Liver (tissue), 9 donors: ENCODE data around the gene CIB4. TPM values are rescaled to one million over a fixed set of nuclear protein-coding genes. Genes with fewer than 3 reads are reported as not detected.

Experiments
- DNase-seq: peaks from one replicate; pipeline ENCODE4 v3.0.0-alpha.2; 2017; ENCODE audit warnings: low spot score
- H3K27ac ChIP-seq, 2 donors: one replicate each; pipeline ENCODE4 v1.7.0; 2013; ENCODE audit warnings: inconsistent platforms in 2 of 2, low read length in 2 of 2, control low read depth in 1 of 2, low read depth in 1 of 2, mild to moderate bottlenecking in 1 of 2
- H3K27me3 ChIP-seq, 4 donors: one replicate each; pipeline versions ENCODE4 v1.6.1 to v1.7.0; 2013; ENCODE audit warnings: low read length in 3 of 4, inconsistent platforms in 1 of 4, mild to moderate bottlenecking in 1 of 4, moderate library complexity in 1 of 4; ENCODE audit not compliant: control insufficient read depth in 4 of 4, insufficient read depth in 4 of 4
- H3K36me3 ChIP-seq, 4 donors: one replicate each; pipeline versions ENCODE4 v1.6.1 to v1.7.0; 2013; ENCODE audit warnings: low read length in 3 of 4, mild to moderate bottlenecking in 3 of 4, low read depth in 1 of 4, moderate library complexity in 1 of 4; ENCODE audit not compliant: control insufficient read depth in 4 of 4, insufficient read depth in 3 of 4
- H3K4me1 ChIP-seq, 4 donors: one replicate each; pipeline versions ENCODE4 v1.6.1 to v1.7.0; 2013; ENCODE audit warnings: low read length in 3 of 4, mild to moderate bottlenecking in 3 of 4, moderate library complexity in 1 of 4; ENCODE audit not compliant: control insufficient read depth in 4 of 4, insufficient read depth in 4 of 4
- H3K4me3 ChIP-seq, 3 donors: one replicate each; pipeline versions ENCODE4 v1.6.1 to v1.7.0; 2013; ENCODE audit warnings: low read length in 3 of 3, control low read depth in 1 of 3, low read depth in 1 of 3, mild to moderate bottlenecking in 1 of 3
- H3K9ac ChIP-seq, 2 donors: one replicate each; pipeline ENCODE4 v1.7.0; 2013; ENCODE audit warnings: low read length in 2 of 2, mild to moderate bottlenecking in 2 of 2, moderate library complexity in 2 of 2, control low read depth in 1 of 2, low read depth in 1 of 2
- H3K9me3 ChIP-seq, 4 donors: one replicate each; pipeline versions ENCODE4 v1.6.1 to v1.7.0; 2013; ENCODE audit warnings: low read length in 3 of 4; ENCODE audit not compliant: control insufficient read depth in 4 of 4
- EGR1 ChIP-seq, 2 donors: IDR thresholded peaks; 2 replicates each; pipeline ENCODE4 v1.6.1; 2016 to 2018; ENCODE audit warnings: antibody characterized with exemption in 2 of 2, low read depth in 2 of 2
- FOXA1 ChIP-seq: IDR thresholded peaks from 2 replicates; pipeline ENCODE4 v1.6.1; 2016; ENCODE audit warnings: antibody characterized with exemption
- FOXA2 ChIP-seq: IDR thresholded peaks from 2 replicates; pipeline ENCODE4 v1.6.1; 2016; ENCODE audit warnings: antibody characterized with exemption
- GABPA ChIP-seq, 2 donors: IDR thresholded peaks in 1 of 2; conservative IDR thresholded peaks in 1 of 2; 2 replicates each; pipeline ENCODE4 v1.6.1; 2016; ENCODE audit warnings: antibody characterized with exemption in 2 of 2, mild to moderate bottlenecking in 1 of 2, moderate library complexity in 1 of 2
- HNF4A ChIP-seq, 2 donors: conservative IDR thresholded peaks; 2 replicates each; pipeline ENCODE4 v1.6.1; 2016; ENCODE audit warnings: antibody characterized with exemption in 2 of 2, mild to moderate bottlenecking in 2 of 2
- HNF4G ChIP-seq: IDR thresholded peaks from 2 replicates; pipeline ENCODE4 v1.6.1; 2016; ENCODE audit warnings: antibody characterized with exemption
- JUND ChIP-seq, 2 donors: IDR thresholded peaks; 2 replicates each; pipeline ENCODE4 v1.6.1; 2016; ENCODE audit warnings: antibody characterized with exemption in 2 of 2
- NR2F2 ChIP-seq: IDR thresholded peaks from 2 replicates; pipeline ENCODE4 v1.6.1; 2016; ENCODE audit warnings: antibody characterized with exemption
- RAD21 ChIP-seq, 2 donors: IDR thresholded peaks; 2 replicates each; pipeline ENCODE4 v1.6.1; 2016; ENCODE audit warnings: antibody characterized with exemption in 2 of 2, mild to moderate bottlenecking in 2 of 2
- RXRA ChIP-seq, 2 donors: IDR thresholded peaks; 2 replicates each; pipeline ENCODE4 v1.6.1; 2017 to 2018; ENCODE audit warnings: antibody characterized with exemption in 2 of 2, mild to moderate bottlenecking in 1 of 2
- SP1 ChIP-seq: IDR thresholded peaks from 2 replicates; pipeline ENCODE4 v1.6.1; 2018; ENCODE audit warnings: antibody characterized with exemption, mild to moderate bottlenecking
- TAF1 ChIP-seq: conservative IDR thresholded peaks from 2 replicates; pipeline ENCODE4 v1.6.1; 2016; ENCODE audit warnings: antibody characterized with exemption, mild to moderate bottlenecking
- YY1 ChIP-seq: IDR thresholded peaks from 2 replicates; pipeline ENCODE4 v1.6.1; 2016; ENCODE audit warnings: antibody characterized with exemption, mild to moderate bottlenecking
- WGBS: extraction: QIAGEN DNeasy Blood & Tissue Kit; methylation state at CpG from one replicate; pipeline ENCODE4 v1.1.7; 2013; 5-methylcytosine and 5-hydroxymethylcytosine counted together
- polyA plus RNA-seq, 2 donors: library from polyadenylated mRNA; stranded (reverse) in 1 of 2; unstranded in 1 of 2; fragments of 200-250 nt in 1 of 2; fragments of >200 nt in 1 of 2; fragmentation: Nextera tagmentation in 1 of 2; extraction: Ambion mirVana in 1 of 2; gene quantifications; one replicate each; pipeline versions ENCODE4 v1.2.1 to v1.2.3, GENCODE V29; 2013 to 2015
- total RNA-seq, 2 donors: library from RNA; depleted of rRNA; stranded (reverse); fragments of >200 nt; gene quantifications; one replicate each; pipeline ENCODE4 v1.2.3, GENCODE V29; 2014
- TF ChIP-seq, protein P1 (sequence below): IDR thresholded peaks from 2 replicates; pipeline ENCODE4 v1.6.1; 2016; ENCODE audit warnings: antibody characterized with exemption
- TF ChIP-seq, protein P2 (sequence below): fragments of 150-350 bp; IDR thresholded peaks from 2 replicates; pipeline ENCODE4 v1.5.1; 2017; ENCODE audit warnings: improper control_type of control experiment, low read depth, low read length; ENCODE audit not compliant: missing input control
- TF ChIP-seq, protein P3 (sequence below): IDR thresholded peaks from 2 replicates; pipeline ENCODE4 v1.6.1; 2016; ENCODE audit warnings: antibody characterized with exemption
- TF ChIP-seq, protein P4 (sequence below): IDR thresholded peaks from 2 replicates; pipeline ENCODE4 v1.6.1; 2016; ENCODE audit warnings: antibody characterized with exemption, mild to moderate bottlenecking
- TF ChIP-seq, protein P5 (sequence below): IDR thresholded peaks from 2 replicates; pipeline ENCODE4 v1.6.1; 2016; ENCODE audit warnings: antibody characterized with exemption
- donor health status: healthy.
- donor health status: healthy.
- donor health status: healthy.
- donor health status: healthy.
- donor health status: healthy.

Gene CIB4
- total and polyA plus RNA-seq, 4 donors, result not detected

DNA sequence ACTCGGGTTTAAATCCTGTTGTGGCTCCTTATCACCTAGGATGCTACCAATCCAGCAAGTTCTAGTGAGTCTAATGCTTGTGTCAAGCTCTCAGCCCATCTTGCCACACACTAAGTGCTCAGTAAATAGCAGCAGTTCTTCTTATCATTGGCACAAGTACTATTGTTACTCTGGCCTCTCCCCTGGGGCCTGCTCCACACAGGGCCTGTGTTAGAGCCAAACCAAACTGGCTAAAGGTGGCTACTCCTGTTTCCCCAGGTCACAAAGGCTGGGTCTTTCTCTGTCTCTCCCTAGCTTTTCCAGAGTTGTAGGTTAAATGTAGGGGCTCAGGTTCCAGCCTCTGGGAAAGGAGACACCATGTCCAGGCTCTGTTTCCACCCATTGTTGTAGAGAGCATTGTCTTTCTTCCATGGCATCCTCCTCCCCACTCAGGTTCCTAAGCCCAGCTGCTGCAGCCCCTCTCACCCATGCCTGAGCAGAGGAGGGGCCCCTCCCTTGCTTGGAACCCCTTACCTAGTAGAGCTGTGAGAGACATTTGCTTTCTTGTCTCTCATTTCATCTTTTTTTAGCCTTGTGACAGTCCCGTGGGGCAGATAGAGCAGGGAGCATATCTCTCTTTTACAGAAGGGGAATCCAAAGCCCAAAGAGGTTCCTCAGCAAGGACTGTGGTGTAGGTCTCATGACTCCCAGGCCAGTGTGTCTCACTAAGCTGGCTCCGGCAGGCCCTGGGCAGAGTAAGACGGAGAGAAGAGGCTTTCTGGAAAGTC lies 106.9 kb downstream of the CIB4 start:
- TF ChIP-seq FOXA2 (no peak), FOXA1 (no peak)
- TF ChIP-seq, protein P1, sequence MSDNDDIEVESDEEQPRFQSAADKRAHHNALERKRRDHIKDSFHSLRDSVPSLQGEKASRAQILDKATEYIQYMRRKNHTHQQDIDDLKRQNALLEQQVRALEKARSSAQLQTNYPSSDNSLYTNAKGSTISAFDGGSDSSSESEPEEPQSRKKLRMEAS, result no peak
- 88% methylated on average over 4 of the region's 4 CpGs for WGBS
- no peak overlapping the region for H3K9ac ChIP-seq
- H3K9me3 ChIP-seq, result no peaks in the 10 kb centered on the region
- H3K4me3 ChIP-seq, result no peak overlapping the region
- DNase-seq, result no peak
- no peaks in the 10 kb centered on the region for H3K4me1 ChIP-seq
- peaks cover 0 to 3% (median 0%) of the 10 kb centered on the region in 4 donors for H3K27me3 ChIP-seq
- H3K36me3 ChIP-seq, result no peaks in the 10 kb centered on the region
- no peak overlapping the region for H3K27ac ChIP-seq

DNA sequence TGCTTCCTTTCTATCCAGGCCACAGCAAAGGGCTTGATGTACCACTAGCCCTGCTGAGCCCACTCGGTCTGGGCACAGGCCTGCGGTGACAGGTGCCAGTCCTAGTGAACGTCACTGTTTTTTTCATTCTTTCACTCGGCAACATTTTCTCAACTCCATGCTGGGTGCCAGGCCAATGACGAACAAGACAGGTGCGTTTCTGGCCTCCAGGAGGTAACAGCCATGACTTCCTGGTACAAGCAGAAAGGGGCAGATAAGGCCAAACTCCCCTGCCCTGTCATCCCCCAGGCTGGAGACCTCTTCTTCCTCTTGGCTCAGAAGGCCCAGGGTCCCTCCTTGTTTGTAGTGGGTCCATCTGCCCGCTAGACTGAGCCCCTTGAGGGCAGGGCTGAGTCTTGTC lies 107.5 kb downstream of the CIB4 start:
- H3K36me3 ChIP-seq, result no peaks in the 10 kb centered on the region
- H3K4me3 ChIP-seq, result no peak overlapping the region
- 89% methylated on average over 7 of the region's 7 CpGs for WGBS
- H3K27ac ChIP-seq, result no peak overlapping the region
- peaks cover 0 to 3% (median 0%) of the 10 kb centered on the region in 4 donors for H3K27me3 ChIP-seq
- no peak overlapping the region for H3K9ac ChIP-seq
- no peak for DNase-seq
- TF ChIP-seq GABPA (IDR thresholded peaks at IDR 0.05 in 1 of 2, conservative IDR thresholded peaks at IDR 0.05 in 1 of 2) (no peak), RAD21 (IDR thresholded peaks at IDR 0.05) (no peak), TAF1 (no peak), HNF4A (conservative IDR thresholded peaks at IDR 0.05) (no peak), JUND (IDR thresholded peaks at IDR 0.05) (no peak), HNF4G (no peak), EGR1 (IDR thresholded peaks at IDR 0.05; ENCODE audit: low read depth in 2 of 2) (no peak), NR2F2 (no peak), SP1 (no peak), RXRA (IDR thresholded peaks at IDR 0.05) (no peak), FOXA1 (no peak), FOXA2 (no peak), YY1 (no peak)
- TF ChIP-seq, protein P2, sequence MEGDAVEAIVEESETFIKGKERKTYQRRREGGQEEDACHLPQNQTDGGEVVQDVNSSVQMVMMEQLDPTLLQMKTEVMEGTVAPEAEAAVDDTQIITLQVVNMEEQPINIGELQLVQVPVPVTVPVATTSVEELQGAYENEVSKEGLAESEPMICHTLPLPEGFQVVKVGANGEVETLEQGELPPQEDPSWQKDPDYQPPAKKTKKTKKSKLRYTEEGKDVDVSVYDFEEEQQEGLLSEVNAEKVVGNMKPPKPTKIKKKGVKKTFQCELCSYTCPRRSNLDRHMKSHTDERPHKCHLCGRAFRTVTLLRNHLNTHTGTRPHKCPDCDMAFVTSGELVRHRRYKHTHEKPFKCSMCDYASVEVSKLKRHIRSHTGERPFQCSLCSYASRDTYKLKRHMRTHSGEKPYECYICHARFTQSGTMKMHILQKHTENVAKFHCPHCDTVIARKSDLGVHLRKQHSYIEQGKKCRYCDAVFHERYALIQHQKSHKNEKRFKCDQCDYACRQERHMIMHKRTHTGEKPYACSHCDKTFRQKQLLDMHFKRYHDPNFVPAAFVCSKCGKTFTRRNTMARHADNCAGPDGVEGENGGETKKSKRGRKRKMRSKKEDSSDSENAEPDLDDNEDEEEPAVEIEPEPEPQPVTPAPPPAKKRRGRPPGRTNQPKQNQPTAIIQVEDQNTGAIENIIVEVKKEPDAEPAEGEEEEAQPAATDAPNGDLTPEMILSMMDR, result no peak
- TF ChIP-seq, protein P3, sequence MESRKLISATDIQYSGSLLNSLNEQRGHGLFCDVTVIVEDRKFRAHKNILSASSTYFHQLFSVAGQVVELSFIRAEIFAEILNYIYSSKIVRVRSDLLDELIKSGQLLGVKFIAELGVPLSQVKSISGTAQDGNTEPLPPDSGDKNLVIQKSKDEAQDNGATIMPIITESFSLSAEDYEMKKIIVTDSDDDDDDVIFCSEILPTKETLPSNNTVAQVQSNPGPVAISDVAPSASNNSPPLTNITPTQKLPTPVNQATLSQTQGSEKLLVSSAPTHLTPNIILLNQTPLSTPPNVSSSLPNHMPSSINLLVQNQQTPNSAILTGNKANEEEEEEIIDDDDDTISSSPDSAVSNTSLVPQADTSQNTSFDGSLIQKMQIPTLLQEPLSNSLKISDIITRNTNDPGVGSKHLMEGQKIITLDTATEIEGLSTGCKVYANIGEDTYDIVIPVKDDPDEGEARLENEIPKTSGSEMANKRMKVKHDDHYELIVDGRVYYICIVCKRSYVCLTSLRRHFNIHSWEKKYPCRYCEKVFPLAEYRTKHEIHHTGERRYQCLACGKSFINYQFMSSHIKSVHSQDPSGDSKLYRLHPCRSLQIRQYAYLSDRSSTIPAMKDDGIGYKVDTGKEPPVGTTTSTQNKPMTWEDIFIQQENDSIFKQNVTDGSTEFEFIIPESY, result no peak
- TF ChIP-seq, protein P4, sequence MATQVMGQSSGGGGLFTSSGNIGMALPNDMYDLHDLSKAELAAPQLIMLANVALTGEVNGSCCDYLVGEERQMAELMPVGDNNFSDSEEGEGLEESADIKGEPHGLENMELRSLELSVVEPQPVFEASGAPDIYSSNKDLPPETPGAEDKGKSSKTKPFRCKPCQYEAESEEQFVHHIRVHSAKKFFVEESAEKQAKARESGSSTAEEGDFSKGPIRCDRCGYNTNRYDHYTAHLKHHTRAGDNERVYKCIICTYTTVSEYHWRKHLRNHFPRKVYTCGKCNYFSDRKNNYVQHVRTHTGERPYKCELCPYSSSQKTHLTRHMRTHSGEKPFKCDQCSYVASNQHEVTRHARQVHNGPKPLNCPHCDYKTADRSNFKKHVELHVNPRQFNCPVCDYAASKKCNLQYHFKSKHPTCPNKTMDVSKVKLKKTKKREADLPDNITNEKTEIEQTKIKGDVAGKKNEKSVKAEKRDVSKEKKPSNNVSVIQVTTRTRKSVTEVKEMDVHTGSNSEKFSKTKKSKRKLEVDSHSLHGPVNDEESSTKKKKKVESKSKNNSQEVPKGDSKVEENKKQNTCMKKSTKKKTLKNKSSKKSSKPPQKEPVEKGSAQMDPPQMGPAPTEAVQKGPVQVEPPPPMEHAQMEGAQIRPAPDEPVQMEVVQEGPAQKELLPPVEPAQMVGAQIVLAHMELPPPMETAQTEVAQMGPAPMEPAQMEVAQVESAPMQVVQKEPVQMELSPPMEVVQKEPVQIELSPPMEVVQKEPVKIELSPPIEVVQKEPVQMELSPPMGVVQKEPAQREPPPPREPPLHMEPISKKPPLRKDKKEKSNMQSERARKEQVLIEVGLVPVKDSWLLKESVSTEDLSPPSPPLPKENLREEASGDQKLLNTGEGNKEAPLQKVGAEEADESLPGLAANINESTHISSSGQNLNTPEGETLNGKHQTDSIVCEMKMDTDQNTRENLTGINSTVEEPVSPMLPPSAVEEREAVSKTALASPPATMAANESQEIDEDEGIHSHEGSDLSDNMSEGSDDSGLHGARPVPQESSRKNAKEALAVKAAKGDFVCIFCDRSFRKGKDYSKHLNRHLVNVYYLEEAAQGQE, result no peak
- TF ChIP-seq, protein P5, sequence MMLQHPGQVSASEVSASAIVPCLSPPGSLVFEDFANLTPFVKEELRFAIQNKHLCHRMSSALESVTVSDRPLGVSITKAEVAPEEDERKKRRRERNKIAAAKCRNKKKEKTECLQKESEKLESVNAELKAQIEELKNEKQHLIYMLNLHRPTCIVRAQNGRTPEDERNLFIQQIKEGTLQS, result no peak
- TF ChIP-seq, protein P1, result no peak
- H3K9me3 ChIP-seq, result no peaks in the 10 kb centered on the region
- no peaks in the 10 kb centered on the region for H3K4me1 ChIP-seq
